Left ventricle myocardium superior (tissue), 1 donor: ENCODE measurements around the gene LGALS3BP. TPM values are rescaled to one million over a fixed set of nuclear protein-coding genes. Genes with fewer than 3 reads are reported as not detected.

Experiments
- ATAC-seq: fragments of 200-7000 bp; cut with Tn5 transposase; one replicate; pipeline ENCODE4 v1.9.1; 2020; ENCODE audit warnings: mild to moderate bottlenecking, moderate library complexity
- DNase-seq: peaks from one replicate; pipeline ENCODE4 v3.0.0-alpha.2; 2020
- intact Hi-C: fragments of 100-400 bp; cut with micrococcal nuclease; formaldehyde crosslinking; loops from one replicate; pipeline ENCODE4 v1.11.0; 2022
- total RNA-seq: library from RNA; stranded (reverse); fragmentation: NEBNext Ultra II Directional; extraction: Animal tissue kit (Norgen Biotek cat#: 25700); gene quantifications from one replicate; pipeline ENCODE4 v1.2.1, GENCODE V29; 2021
- donor health status: DM: no; HTN: yes; CAD: no; lungs with severe emphysema.

LGALS3BP gene
- total RNA-seq, 1 donor from 2014 or later, result 822 TPM

DNA sequence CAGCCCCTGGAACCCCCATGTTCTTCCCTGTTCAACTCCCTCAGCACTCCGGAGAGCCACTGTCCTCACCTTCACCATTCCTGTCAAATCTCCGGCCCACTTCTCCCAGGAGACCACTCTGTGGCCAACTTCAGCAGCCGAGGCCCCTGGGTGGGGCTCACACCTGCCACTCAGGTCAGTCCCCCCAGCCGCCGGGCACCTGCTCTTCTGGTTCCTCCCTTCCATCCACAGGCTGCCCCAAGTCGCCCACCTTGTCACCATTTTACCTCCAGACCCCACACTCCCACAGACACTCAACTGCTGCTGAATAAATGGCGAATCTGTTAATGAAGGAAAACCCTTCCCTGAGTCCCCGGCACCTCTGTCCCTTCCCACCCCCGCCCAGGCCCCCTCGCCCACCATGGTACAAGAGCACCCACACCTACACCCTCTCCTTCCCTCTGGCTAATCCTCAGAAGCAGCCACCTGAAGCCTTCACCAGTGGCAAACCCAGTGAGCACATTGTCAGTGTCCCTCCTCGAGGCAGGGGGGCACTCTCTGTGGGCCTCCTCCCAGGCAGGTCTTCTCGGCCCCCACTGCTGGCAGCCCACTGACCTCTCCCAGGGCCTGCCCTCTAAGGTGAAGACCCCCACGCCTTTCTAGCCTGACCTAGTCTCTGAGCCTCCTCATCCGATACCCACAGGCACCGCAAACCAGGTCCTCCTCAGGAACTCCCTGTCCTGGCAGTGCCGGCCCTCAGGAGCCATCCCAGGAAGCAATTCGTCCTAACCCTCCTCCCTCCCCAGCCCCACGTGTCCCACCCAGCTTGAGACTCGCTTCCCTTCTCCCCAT, 21.7 kb upstream of the LGALS3BP start:
- DNase-seq (no peak), ATAC-seq (no peak)
- intact Hi-C loops, result no loop called here

DNA sequence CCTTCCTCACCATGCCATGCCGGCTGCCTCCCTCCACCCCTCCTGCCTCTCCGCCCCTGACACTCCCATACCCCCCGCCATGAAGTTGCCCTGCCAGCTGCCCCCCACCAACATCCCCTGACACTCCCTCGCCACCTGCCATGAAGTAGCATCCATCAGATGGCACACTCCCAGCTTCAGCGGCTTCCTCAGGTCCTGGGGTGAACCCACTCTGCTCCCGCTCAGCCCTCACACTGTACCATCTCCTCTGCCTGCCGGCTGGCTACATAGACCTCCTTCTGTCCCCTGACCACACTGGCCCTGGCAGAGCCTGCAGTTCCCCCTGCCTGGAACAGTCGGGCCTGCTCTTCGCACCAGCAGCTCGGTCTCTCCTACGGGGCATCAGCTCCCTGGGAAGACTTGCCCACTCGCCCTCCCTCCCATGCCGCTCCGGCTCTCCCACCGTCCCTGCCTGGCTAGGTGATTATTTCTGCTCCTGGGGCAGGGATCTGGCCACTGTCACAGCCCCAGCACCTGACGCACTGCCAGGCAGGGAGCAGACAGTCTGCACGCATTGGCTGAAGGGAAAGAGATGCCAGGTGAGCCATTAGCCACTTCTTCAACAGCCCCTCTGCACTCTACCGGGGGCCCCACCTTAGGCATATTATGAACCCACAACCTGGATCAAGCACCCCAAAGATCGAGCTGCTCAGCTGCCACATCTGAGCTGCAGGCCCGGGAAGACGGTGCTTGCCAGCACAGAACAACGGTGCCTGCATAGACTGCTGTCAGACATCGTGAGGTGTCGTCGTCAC, 20.9 kb upstream of the LGALS3BP start:
- no peak for ATAC-seq
- DNase-seq, result no peak
- intact Hi-C loops, result no loop called here

DNA sequence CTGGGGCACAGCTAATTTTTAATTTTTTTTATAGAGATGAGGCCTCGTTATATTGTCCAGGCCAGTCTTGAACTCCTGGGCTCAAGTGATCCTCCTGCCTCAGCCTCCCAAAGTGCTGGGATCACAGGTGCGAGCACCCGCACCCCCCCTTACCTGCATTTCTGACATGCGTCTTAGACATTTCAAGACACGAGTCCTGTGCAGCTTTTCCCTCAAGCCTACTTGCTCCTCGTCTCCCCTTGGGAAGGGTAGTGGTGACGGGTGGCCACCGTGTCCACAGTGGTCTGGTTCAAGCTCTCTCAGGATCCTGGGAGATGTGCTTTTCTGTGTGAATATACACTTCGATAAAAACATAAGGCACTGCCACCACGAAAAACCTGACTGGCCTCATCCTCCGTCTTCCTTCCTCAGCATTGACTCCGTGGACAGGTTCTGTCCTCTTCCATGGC, 20.2 kb upstream of the LGALS3BP start:
- ATAC-seq (no peak), DNase-seq (no peak)
- intact Hi-C loops, result no loop called here

DNA sequence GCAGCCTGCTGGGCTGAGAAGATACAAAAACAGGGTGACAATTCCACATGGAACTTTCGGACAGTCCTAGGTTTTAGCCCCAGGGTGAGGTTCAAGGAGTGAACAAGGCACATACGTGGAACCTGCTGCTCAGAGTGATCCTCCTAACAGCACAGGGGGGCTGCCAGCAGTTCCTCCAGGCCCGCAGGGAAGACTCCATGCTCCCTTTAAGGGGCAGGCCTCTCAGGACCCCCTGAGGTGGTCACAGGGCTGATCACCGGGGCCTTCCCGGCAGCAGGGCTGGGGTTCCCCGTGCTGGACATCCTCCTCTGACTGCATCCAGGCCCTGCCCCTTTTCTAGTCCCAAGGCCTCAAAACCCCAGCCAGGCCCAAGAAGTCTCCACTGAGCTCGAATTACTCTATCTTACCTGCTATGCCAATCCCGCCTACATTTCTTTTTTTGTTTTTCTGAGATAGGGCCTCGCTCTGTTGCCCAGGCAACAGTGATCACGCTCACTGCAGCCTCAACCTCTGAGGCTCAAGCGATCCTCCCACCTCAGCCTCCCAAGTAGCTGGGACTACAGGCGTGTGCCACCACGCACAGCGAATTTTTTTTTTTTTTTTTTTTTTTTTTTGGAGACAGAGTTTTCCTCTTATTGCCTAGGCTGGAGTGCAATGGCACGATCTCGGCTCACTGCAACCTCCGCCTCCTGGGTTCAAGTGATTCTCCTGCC, 19.5 kb upstream of the LGALS3BP start:
- DNase-seq (no peak), ATAC-seq (no peak)
- intact Hi-C loops, result no loop called here

DNA sequence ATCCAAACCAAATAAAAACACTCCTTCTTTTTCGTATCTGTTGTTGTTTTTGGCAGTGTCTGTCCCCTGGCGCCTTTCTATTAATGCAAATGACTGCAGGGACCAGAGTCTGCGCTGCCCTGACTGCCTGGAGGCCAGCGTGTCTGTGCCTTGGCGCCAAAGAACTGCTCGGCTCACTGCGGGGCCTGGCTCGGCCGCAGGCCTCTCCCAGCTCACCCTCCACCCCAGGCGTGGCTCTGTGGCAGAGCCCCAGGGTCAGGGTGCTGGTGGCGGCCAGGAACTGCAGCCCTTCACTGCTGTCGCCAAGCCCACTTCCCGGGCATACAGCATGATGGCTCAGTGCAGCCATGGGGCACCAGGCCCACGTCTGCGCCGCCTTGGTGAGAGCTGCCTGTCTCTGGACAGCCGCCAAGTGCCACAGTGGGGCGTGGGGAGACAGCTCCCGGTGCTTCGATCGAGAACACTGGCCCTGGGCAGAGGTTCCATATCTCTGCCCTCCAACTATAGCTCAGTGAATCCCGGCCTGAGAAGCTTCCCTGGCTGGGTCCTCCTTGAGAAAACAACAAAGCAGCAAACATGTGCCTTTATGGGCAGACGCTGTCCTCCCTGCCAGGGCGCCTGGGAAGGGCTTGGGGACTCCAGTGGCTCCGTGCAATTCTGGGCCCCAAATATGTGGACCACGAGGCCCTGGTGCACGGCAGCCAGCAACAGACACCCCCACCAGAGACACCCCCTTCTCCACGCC, 18.8 kb upstream of the LGALS3BP start:
- intact Hi-C loops, result no loop called here
- ATAC-seq (peak; percentile 81), DNase-seq (peak; percentile 86)

DNA sequence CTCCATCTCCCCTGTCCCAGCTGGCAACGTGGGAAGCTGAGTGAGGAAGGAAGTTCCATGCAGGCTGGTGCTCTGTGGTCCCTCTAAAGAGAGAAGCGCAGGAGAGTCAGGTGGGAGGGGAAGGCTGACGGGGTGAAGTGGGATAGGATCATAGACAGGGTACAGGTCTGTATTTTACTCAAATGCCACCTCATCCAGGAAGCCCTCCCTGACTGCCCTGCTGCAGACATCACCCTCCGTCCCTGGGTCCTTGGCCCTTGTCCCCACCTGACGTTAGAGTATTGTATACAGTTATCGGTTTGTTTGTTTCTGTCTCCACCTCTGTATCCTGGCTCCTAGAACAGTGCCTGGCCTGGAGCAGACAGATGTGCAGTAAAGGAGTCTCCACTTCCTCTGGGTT, 18.2 kb upstream of the LGALS3BP start:
- intact Hi-C loops, result no loop called here
- ATAC-seq (no peak), DNase-seq (no peak)

DNA sequence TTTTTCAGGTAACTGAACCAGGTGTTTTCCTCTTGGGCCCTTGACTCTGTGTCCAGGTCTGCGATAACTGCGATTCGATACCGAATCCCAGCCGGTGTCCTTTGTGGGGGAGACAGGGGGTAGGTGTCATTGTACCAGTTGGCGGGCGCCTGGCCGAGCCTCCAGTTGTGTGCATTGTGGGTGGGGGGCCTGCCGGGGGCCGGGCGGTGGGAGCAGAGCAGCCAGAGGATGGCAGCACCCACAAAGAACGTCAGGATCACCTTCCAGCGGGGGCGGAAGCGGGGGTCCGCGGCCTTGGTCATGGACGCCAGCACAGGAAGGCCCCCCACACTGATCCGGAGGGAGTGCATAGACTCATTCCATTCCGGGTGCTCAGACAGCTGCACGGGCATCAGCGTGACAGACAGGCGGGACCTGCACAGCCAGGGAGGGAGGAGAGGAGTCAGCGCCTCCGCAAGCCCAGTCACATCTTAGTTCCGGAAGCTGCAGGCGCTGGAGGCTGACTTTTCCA, 17.6 kb upstream of the LGALS3BP start:
- ATAC-seq, result no peak
- no peak for DNase-seq
- intact Hi-C loops, result no loop called here

DNA sequence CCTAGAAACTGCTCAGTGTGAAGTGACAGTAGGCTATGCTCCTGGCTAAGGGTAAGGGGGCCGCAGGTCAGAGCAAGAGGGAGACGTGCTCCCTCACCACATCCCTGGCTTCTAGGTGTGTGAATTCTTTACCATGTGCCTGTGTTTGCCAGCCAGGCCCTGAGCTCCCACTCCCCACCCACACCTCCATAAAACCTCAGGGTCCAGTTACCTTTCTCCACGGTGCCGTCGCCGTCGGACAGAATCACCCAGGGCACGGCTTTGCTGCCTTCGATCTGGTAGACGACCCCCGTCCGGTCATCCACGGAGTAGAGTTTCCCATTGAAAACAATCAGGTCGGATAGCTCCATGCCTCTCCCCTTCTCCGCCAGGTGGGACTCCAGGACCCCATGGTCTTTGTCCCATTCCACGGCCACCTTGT, 17.1 kb upstream of the LGALS3BP start:
- no peak for ATAC-seq
- DNase-seq, result no peak
- intact Hi-C loops, result no loop called here

DNA sequence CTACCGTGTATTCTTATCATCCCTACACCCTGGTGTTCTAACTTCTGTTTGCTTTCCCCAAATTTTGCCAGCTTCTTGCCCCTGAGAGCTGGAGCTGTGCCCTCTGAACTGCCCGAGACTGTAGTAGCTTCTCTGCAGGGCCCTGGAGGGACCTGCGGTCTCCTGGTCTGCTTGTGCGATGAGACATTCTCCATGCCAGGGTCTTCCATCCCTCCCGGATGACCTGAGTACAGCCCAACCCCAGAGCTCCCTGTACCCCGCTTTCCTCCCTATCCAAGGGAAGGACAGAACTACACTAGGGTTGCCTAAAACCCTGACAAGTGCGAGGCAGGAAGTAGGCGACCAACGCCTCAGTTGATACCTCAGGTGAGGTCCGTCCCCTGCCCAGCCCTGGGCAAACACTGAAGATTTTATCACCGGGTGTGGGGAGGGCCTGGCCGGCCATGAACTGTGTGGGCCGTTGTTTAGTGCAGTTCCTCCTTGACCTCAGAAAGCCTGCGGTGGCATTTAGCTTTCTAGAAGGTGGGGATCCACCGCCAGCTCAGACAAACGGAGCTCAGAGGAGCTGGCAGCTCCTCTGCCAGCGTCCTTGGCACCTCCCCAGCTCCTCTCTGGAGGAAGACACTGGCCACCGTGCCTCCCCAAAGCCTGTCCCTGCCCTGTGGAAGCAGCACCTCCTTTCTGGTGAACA, 16.2 kb upstream of the LGALS3BP start:
- intact Hi-C loops, result no loop called here
- peak; percentile 2 for ATAC-seq
- peak; percentile 60 for DNase-seq

DNA sequence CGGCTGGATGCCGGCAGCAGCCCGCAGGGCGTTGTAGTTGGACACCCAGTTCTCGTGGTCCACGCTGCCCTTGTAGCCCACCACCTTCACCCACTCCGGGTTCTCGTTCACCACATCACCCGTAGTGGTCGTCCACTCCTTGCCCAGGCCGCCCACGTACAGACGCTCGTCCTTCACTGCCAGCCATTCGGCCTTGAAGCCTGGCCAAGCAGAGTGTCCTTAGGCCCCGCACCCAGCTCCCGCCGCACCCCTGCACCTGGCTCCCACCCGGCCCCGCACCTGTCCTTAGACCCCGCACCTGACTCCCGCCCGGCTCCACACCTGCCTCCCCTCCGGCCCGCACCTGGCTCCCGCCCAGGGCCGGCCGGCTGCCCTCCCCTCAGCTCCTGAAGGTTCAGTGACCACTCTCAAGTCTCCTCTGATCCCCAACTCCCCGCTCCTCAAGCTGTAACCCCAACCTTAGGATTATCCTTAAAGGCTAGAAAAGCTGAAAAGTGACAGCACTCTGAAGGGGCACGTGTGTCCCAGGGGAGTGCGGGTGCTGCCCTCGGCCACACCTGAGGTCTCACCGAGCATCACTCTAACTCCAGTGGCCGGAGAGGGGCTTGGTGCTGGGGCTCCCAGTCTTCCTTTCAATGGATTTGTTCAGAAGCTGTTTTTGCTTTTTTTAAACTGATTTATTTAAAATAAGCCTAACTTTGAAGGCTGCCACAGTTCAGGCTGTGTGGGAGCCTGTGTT, 15.5 kb upstream of the LGALS3BP start:
- intact Hi-C loops, result no loop called here
- ATAC-seq (no peak), DNase-seq (no peak)

DNA sequence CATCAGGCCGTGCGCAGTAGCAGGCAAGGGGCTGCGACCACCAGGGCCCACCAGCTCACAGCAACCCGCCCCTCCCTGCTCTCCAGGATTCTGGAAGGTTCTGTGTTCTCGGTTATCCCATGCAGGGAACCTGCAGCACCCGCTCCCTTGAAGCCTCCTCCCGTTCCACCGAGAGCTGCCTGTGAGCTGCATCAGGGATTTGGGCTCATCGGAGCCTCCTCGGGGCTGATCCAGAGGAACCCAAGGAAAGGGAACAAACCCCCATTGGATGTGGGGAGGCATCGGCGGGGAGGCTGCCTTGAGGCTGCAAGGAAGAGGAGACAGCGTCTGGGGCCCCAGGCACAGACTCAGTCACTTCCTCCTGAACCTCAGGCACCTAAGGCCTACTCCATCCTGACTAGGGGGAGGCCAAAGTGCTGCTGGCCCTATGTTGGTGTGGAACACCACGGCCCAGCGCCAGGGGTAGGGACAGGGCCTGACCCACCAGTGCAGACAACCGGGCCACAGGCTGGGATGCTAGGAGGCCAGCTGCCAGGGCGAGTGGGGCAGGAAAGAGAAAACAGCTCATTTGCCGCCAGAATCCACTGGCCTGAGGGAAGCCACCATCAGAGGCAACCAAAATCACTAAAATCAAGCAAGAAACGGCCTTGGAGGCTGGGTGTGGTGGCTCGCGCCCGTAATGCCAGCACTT, 14.4 kb upstream of the LGALS3BP start:
- DNase-seq, result no peak
- ATAC-seq, result no peak
- intact Hi-C loops, result no loop called here

DNA sequence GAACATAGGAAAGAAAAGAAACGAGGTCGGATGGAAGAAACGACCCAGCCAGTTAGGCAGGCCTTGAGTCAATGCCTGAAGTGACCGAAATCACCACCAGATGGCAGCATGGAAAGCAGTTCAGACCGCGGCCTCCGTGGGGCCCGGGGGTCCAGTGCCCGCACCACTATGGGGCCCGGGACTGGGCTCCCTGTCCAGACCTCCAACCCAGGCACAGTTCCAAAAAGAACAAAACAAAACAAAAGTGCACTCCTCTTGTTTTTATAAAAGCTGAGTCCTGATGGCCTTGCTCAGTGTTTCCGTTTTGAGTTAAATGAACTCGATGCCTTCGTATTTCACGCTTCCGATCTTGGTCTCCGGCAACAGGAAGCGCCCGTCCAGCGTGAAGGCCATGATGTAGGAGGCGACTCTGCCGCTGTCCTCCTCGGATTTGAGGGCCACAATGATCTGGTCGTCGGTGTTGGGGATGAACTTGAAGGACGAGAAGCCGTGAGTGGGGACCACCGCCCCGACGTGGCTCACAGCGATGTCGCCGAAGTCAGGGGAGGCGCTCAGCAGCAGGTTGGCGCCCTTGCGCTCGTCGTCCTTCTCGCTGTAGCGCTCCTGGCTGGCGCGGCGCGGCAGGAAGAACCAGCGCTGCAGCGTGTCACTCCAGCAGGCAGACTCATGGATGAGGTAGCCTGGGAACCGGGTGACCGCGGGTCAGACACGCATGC, 13.7 kb upstream of the LGALS3BP start:
- peak; percentile 42 for ATAC-seq
- peak; percentile 57 for DNase-seq
- intact Hi-C loops, result no loop called here

DNA sequence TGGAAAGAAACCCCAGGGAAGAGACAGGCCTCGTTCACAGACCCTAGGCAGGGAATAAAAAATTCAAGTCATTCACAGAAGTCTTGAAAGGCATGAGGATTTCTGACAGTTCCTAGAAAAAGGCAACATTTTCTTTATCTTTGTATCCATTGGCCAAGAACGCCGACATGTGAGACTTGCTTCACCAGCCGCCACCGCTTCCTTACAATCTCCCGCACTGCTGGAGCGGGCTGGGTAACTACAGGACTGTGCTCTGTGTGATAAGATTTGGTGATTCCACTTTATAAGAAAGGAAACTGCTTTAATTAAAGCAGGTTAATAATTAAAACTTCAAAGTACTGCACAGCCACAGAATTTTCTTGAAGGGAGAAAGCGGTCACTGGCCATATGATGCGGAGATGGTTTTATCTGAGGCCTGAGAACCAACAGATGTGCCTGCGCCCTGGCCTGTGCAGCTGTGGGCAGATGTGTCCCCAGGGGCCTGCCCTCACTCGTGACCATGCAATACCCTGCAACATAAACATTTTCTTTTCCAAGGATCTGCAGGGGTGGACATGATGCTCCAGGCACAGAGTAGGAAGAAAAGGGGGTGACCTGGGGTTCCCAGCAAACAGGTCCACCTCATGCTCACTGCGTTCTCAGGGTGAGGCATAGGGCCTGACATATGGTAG, 13.0 kb upstream of the LGALS3BP start:
- intact Hi-C loops, result no loop called here
- no peak for ATAC-seq

DNA sequence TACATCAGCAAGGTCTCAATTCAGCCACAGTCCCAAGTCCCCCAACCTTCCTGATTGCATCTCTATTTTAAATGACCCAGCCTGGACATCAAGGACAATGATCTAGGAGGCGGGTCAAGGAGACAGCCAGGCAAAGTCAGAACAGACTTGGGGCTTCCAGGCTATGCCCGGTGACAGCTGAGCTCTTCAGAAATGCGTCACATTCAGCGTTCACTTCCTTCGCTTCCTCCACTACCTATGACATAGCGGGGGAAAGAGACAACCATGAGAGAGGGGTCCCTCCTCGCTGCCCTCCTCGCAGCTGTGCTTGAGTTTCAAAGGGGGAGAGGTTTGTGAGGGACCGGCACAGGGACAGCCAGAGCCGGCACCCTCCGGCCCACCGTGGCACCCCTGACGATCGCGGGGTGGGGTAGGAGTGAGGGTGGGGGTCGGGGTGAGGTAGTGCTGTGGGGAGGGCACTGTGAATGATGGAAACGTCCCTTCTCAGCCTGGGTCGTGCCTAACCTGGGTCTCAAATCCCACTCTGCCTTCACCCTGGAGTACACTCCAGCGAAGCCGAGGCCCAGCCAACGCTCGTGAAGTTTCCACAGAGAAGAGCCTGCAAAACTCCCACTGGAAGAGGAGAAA, 12.3 kb upstream of the LGALS3BP start:
- intact Hi-C loops, result no loop called here
- ATAC-seq (no peak), DNase-seq (peak; percentile 18)

More for the DNA sequence above, 13.0 kb upstream of the LGALS3BP start:
- peak; percentile 18 for DNase-seq

DNA sequence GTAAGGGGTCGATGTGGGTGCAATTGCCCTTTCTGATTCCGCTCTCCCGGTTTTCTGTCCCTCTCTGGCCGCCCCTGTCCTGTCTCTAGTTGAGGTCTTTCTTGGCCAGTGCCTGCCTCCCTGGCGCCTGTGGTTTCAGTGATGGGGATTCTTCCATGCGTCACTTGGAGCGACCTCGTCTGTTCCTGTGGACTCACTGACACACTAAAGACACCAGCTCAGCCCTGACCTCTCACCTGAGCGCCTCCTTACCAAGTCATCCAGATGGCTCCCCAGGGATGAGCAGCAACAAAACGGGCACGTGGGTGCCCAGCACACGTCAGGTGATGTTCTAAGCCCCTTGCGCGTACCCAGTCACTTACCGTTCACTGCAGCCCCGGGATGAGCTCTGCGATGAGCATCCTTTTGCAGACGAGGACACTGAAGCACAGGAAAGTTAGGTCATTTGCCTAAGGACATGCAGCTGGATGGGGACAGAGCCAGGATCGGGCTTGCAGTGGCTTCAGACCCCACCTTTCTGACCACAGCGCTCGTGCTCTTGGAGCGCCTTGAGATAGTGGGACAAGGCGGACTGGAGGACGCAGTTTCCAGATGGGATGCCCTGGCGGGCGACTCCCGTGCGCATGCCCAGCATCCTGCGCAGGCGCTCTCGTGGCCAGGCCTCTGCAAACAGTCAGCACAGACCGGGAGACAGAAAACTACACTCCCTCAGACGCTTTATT, 11.5 kb upstream of the LGALS3BP start:
- ATAC-seq (no peak), DNase-seq (peak; percentile 20)
- intact Hi-C loops, result no loop called here
